ENCODE data around the gene SPAG5.

The SPAG5 gene, protein sequence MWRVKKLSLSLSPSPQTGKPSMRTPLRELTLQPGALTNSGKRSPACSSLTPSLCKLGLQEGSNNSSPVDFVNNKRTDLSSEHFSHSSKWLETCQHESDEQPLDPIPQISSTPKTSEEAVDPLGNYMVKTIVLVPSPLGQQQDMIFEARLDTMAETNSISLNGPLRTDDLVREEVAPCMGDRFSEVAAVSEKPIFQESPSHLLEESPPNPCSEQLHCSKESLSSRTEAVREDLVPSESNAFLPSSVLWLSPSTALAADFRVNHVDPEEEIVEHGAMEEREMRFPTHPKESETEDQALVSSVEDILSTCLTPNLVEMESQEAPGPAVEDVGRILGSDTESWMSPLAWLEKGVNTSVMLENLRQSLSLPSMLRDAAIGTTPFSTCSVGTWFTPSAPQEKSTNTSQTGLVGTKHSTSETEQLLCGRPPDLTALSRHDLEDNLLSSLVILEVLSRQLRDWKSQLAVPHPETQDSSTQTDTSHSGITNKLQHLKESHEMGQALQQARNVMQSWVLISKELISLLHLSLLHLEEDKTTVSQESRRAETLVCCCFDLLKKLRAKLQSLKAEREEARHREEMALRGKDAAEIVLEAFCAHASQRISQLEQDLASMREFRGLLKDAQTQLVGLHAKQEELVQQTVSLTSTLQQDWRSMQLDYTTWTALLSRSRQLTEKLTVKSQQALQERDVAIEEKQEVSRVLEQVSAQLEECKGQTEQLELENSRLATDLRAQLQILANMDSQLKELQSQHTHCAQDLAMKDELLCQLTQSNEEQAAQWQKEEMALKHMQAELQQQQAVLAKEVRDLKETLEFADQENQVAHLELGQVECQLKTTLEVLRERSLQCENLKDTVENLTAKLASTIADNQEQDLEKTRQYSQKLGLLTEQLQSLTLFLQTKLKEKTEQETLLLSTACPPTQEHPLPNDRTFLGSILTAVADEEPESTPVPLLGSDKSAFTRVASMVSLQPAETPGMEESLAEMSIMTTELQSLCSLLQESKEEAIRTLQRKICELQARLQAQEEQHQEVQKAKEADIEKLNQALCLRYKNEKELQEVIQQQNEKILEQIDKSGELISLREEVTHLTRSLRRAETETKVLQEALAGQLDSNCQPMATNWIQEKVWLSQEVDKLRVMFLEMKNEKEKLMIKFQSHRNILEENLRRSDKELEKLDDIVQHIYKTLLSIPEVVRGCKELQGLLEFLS

DNA sequence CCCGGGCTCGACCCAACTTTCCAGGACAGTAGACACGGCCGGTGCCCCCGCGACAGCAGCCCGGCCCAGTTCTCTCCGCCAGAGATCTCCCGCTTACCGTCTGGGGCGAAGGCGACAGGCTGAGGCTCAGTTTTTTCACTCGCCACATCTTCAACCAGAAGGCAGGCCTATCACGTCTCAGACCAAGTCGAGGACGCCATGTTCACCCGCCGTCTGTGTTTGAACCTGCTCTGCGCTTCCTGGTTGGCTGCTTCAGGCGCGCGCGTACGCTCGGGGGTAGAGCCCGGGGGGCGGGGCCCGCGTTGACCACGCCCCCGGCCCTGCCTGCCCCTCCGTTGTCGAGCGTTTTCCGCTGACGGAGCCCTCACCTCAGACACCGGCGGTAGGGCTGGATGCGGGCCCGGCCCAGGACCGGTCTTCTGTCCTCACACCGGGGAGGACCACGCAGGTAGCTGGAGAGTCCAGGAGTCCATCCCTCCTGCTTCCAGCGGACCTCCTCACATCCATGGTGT lies at the start of gene SPAG5:
Gene SPAG5 (minus strand): TSS at position 227 of the 512 bp plus-strand sequence. CDS start 79 bp downstream, at position 148.
- Mint-ChIP-seq H3K27me3 (no peaks in the 10 kb centered on the region), H3K4me3 (peak within 1 kb of the TSS; percentile 95), H3K9me3 (no peaks in the 10 kb centered on the region), H3K36me3 (no peaks in the 10 kb centered on the region), H3K4me1 (peaks cover 20% of the 10 kb centered on the region), H3K27ac (peak within 1 kb of the TSS; percentile 98)
- ATAC-seq (ENCODE audit: low read depth) (peak; percentile 92), DNase-seq (ENCODE audit: low spot score in 2 of 2) (peak; percentile 93 to 97)

DNA sequence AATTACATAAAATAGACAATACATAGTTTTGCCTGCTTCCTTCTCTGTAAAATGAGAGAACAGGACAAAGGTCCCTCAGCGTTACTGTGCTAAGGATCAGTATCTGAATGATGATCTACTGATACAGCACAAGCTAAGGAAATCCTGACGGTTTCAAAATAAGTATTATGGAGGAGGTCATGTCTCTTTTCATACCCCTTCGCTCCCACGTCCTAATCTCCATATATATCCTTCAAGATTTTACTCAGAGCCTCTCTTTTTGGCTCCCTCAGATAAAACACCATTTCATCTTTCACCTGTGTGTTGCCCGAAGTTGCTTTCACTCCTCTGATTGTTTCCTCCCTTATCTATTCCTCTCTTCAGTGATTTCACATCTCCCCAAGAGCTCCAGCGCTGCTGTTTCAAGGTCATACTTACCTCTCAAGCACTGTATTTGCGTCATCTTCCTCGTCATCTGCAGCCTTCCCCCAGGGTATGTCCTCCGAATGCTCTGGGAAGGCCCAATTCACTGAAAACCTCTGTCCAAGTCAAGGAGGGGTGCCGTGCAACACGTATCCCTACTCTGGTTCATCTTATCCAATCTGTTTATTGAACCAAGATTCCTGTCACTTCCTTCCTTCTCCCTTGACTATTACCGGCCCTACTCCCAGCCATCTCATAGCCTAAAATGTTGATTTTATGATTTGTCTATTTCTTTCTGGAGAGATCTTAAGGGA lies 47.4 kb upstream of the SPAG5 start:
- H3K36me3 Mint-ChIP-seq = peaks cover 15% of the 10 kb centered on the region
- ATAC-seq (ENCODE audit: low read depth) = no peak
- H3K4me3 Mint-ChIP-seq = peak overlapping the region; percentile 91
- peaks cover 27% of the 10 kb centered on the region for H3K4me1 Mint-ChIP-seq
- no peaks in the 10 kb centered on the region for H3K9me3 Mint-ChIP-seq
- H3K27me3 Mint-ChIP-seq = no peaks in the 10 kb centered on the region
- DNase-seq (ENCODE audit: low spot score in 2 of 2) = no peak
- peak overlapping the region; percentile 94 for H3K27ac Mint-ChIP-seq

DNA sequence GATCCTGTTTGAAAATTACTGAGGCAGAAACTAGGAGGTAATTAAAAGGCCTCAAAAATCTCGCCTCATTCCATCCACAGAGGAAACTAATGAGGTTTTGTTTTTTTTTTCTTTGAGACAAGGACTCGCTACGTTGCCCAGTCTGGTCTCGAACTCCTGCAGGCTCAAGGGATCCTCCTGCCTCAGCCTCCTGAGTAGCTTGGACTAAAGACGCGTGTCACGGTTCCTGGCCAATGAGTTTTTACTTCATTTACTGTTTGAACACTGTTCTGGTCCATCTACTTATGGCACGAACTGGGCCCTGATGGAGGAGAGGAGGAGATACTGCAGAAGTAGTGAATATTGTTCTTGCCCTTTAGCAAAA lies 46.7 kb upstream of the SPAG5 start:
- ATAC-seq (ENCODE audit: low read depth) = no peak
- Mint-ChIP-seq H3K36me3 (peaks cover 15% of the 10 kb centered on the region), H3K4me3 (peak overlapping the region; percentile 91), H3K27ac (peak overlapping the region; percentile 94), H3K9me3 (no peaks in the 10 kb centered on the region), H3K27me3 (no peaks in the 10 kb centered on the region), H3K4me1 (peaks cover 27% of the 10 kb centered on the region)
- DNase-seq (ENCODE audit: low spot score in 2 of 2) = no peak

DNA sequence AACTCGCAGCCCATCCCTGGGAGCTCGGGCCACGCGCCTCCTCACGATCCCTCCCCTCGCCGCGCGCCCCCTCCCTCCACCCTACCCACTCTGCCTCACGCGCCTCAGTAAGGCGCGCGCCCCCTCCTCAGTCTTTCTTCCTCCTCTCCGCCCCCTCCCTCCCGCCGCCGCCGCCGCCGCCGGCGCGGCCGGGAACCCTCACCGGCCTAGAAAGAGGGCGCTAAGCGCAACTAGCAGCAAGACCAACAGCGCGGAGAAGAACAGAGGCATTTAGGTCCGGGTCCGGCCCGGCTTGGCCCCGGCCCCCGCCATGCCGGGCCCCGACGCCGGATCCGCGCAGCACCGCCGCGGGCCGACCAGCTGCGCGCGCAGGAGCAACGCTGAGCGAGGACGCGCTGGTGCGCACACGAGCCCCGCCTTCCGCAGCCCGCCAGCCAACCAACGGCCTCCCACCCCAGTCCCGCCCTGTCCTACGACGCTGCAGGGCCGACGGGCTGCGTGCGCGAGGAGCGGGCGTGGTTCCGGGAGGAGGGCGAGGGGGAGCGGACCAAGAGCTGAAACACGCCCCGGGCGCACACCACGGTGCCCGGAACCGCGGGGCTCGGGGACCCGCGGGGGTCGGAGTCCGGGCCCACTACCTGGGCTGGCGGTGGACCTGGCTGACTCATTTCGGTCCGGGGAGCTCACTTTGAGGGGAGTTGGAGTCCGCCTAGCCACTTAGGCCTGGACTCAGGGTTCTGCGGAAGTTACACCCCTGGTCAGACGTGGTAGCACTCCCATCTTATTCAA lies 46.2 kb upstream of the SPAG5 start, which contains the start of gene BLTP2:
Gene BLTP2 (minus strand): TSS at position 372 of the 789 bp plus-strand sequence. CDS start 102 bp downstream, at position 270.
- Mint-ChIP-seq H3K27ac (peak within 1 kb of the TSS; percentile 94), H3K4me1 (peaks cover 30% of the 10 kb centered on the region), H3K36me3 (peaks cover 18% of the 10 kb centered on the region), H3K9me3 (no peaks in the 10 kb centered on the region), H3K27me3 (no peaks in the 10 kb centered on the region), H3K4me3 (peak within 1 kb of the TSS; percentile 91)
- ATAC-seq (ENCODE audit: low read depth) = peak; percentile 94
- peak; percentile 88 to 91 for DNase-seq (ENCODE audit: low spot score in 2 of 2)

DNA sequence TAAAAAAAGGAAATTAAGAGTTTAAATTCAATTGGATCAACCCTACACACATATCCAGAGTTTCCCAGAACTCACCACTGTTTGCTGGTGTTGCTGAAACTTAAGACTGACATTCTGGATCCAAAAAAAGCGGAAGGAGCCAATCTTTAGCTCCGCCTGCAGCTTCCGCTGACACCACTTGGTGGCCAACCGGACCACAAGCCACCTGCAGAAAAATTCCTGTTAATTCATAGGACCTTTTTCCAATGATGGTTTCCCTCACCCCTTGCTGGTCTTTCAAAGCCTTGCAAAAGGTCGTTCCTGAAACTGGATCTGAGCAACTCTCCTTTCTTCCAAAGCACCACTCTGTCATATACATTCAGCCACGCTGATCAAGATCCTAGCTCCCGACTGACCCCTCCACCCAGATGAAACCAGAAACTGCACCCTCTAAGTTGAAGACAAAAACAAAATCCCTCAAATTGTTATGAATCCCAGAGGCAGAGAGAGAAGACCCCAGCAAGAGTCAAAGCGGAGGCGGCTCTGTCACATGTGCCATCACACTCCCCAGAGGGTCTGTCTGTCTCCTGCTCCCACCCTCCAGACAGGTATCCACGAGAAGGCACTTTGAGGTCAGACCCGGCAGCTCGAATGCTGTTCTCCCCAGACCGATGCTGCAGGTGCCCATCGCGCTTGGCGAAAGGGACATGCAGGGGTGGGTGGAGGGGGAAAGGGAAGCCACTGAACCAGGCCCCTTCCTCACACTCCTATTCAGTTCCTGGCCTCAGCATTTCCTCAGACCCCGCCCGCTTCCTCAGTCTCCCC lies 45.4 kb upstream of the SPAG5 start:
- Mint-ChIP-seq H3K9me3 (no peaks in the 10 kb centered on the region), H3K4me1 (peaks cover 30% of the 10 kb centered on the region), H3K4me3 (peak overlapping the region; percentile 91), H3K36me3 (peaks cover 24% of the 10 kb centered on the region), H3K27me3 (no peaks in the 10 kb centered on the region), H3K27ac (peak overlapping the region; percentile 94)
- peak; percentile 23 to 27 for DNase-seq (ENCODE audit: low spot score in 2 of 2)
- ATAC-seq (ENCODE audit: low read depth) = no peak

DNA sequence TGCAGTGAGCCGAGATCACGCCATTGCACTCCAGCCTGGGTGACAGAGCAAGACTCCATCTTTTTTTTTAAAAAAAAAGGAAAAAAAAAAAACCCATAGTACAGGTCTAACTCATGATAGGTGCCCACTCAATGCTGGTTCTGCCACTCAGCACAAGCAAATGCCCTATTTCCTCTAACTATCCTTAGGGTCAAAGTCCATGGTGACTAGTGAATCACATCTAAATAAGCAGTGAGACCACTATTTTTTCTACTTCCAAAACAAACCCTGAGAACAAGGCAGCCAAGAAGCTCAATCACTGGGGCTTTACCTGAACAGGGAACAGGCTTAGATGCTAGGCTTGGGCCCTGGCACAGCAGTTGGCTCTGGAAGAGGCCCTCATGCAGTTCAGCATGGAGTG lies 42.8 kb upstream of the SPAG5 start:
- H3K4me3 Mint-ChIP-seq = no peak overlapping the region
- no peaks in the 10 kb centered on the region for H3K9me3 Mint-ChIP-seq
- peaks cover 33% of the 10 kb centered on the region for H3K36me3 Mint-ChIP-seq
- DNase-seq (ENCODE audit: low spot score in 2 of 2) (no peak), ATAC-seq (ENCODE audit: low read depth) (no peak)
- peaks cover 28% of the 10 kb centered on the region for H3K4me1 Mint-ChIP-seq
- no peak overlapping the region for H3K27ac Mint-ChIP-seq
- H3K27me3 Mint-ChIP-seq = no peaks in the 10 kb centered on the region

DNA sequence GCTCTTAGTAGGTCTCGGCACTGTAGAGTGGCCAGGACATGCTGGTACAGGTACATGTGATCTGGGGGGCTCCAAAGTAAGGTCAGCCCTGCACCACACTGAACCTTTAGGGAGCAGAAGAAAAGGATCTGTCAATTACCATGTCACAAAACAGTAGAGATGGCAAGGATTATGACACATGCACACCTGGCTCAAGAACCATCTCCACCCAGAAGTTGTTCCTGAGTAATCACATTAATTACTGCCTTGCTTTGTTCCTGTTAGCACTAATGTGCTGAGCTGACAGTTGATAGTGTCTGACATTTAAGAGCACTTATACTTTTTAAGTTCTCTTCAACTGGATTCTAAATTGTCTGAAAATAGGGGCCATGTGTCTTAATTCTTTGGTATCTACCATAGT lies 36.7 kb upstream of the SPAG5 start:
- DNase-seq (ENCODE audit: low spot score in 2 of 2) = no peak
- Mint-ChIP-seq H3K4me1 (peaks cover 16% of the 10 kb centered on the region), H3K27ac (no peak overlapping the region), H3K4me3 (no peak overlapping the region), H3K36me3 (peaks cover 52% of the 10 kb centered on the region), H3K9me3 (no peaks in the 10 kb centered on the region), H3K27me3 (no peaks in the 10 kb centered on the region)
- no peak for ATAC-seq (ENCODE audit: low read depth)

DNA sequence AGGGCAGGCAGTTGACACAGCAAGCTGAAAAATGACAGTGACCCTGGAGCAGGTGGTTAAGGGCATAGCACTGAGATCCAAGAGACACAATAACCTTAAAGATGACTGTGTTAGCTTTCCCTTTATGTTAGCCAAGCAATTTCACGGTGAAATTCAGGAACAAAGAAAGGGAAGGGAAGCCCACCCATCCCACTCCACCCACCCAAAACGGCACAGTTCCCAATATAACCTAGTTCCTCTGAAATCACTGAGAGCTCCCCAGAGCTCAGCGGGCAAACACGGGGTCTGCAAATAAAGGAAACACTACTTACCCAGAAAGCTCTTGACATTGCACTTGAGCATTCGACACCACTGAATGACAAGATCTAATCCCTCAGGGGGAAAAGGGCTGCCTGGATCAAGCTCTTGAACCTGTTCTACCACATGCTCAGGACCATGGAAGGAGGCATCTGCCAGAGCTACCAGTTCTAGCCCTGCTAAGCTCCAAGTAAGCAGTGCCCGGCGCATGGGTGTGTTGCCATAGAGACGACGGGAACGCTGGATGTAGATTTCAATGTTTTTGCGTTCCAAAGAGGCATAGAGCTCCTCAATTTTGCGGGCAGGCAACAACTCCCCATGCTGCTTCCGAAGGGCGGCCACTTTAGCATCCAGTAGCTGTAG lies 35.5 kb upstream of the SPAG5 start:
- no peak overlapping the region for H3K4me3 Mint-ChIP-seq
- peaks cover 44% of the 10 kb centered on the region for H3K36me3 Mint-ChIP-seq
- H3K9me3 Mint-ChIP-seq = no peaks in the 10 kb centered on the region
- no peaks in the 10 kb centered on the region for H3K27me3 Mint-ChIP-seq
- DNase-seq (ENCODE audit: low spot score in 2 of 2) (no peak), ATAC-seq (ENCODE audit: low read depth) (no peak)
- H3K27ac Mint-ChIP-seq = no peak overlapping the region
- H3K4me1 Mint-ChIP-seq = peaks cover 14% of the 10 kb centered on the region

DNA sequence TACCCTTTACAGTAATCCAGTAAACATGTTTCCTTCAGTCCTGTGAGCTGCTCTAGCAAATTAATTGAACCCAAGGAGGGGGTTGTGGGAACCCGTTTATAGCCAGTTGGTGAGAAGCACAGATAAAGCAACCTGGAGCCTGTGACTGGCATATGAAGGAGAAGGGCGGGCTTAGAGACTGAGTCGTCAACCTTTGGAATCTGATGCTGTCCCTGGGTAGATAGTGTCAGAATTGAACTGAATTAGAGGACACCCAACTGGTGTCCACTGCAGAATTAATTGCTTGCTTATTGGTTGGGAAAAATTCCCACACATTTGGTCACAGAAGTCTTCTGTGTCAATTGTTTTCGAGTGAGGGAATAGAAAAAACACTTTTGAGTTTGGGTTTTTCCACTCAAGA lies 28.0 kb upstream of the SPAG5 start:
- no peaks in the 10 kb centered on the region for H3K9me3 Mint-ChIP-seq
- no peak overlapping the region for H3K27ac Mint-ChIP-seq
- H3K4me3 Mint-ChIP-seq = no peak overlapping the region
- no peaks in the 10 kb centered on the region for H3K27me3 Mint-ChIP-seq
- DNase-seq (ENCODE audit: low spot score in 2 of 2) = no peak
- H3K4me1 Mint-ChIP-seq = peaks cover 3% of the 10 kb centered on the region
- ATAC-seq (ENCODE audit: low read depth) = no peak
- peaks cover 36% of the 10 kb centered on the region for H3K36me3 Mint-ChIP-seq

DNA sequence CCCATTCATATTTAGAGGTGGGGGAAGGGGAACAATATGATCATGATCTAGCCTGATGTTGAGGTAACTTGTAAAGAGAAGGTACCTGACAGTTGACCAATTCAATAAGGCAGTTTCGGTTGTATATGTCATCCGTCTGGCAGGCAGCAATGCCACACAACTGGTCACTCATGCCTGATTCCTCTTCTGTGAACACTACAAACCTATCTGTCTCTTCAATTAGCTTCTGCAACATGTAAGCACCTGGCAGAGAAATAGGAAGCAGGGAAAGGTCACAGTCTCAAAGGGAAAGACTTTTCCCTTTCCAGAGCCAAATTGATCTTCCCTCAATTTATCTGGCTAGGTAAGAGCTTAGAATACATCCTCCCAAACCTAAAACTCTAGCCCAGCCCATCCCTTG lies 25.3 kb upstream of the SPAG5 start:
- Mint-ChIP-seq H3K27ac (no peak overlapping the region), H3K36me3 (peaks cover 43% of the 10 kb centered on the region), H3K4me1 (peaks cover 3% of the 10 kb centered on the region), H3K27me3 (no peaks in the 10 kb centered on the region), H3K4me3 (no peak overlapping the region), H3K9me3 (no peaks in the 10 kb centered on the region)
- no peak for ATAC-seq (ENCODE audit: low read depth)
- no peak for DNase-seq (ENCODE audit: low spot score in 2 of 2)

DNA sequence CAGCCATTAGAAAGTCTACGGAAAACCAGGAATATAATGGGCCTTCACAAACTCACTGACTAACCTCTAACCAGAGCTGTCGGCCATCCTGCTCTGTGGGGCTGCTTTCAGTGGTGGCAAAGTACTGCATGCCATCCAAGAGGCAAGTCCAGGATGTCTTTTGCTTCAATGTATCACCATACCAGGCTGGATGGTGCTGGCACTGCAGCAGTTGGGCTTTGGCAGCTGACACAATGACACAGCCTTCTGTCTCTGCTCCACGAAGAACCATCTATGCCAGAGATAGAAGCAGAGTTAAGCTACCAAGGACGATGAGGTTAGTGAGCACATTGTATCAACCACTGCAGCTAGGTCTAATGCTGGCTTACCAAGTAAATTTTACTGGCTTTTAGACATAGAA lies 24.9 kb upstream of the SPAG5 start:
- DNase-seq (ENCODE audit: low spot score in 2 of 2) (no peak), ATAC-seq (ENCODE audit: low read depth) (no peak)
- Mint-ChIP-seq H3K27me3 (no peaks in the 10 kb centered on the region), H3K27ac (no peak overlapping the region), H3K4me3 (no peak overlapping the region), H3K4me1 (peaks cover 3% of the 10 kb centered on the region), H3K9me3 (no peaks in the 10 kb centered on the region), H3K36me3 (peaks cover 46% of the 10 kb centered on the region)

DNA sequence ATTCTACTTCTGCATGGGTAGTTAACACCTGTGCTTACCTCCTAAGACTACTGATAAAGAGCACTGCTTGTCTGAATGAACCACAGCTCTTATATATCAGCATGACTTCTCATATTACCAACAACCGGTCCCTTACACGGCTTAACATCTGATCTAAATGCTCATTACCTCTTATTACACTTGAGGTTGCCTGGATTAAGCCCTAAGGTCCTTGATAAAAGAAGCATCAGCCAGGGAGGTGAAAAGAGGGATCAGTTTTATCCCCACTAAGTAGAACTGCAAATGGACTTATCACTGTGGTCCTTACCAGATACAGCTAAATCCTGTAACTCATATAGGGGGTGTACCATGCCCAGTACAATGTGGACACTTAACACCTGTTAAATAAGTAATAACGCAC lies 23.4 kb upstream of the SPAG5 start:
- Mint-ChIP-seq H3K27ac (peak overlapping the region; percentile 50), H3K27me3 (no peaks in the 10 kb centered on the region), H3K4me3 (no peak overlapping the region), H3K36me3 (peaks cover 45% of the 10 kb centered on the region), H3K4me1 (peaks cover 3% of the 10 kb centered on the region), H3K9me3 (no peaks in the 10 kb centered on the region)
- no peak for DNase-seq (ENCODE audit: low spot score in 2 of 2)
- ATAC-seq (ENCODE audit: low read depth) = no peak
